GM08714 (cell line): ENCODE results near the gene FITM1.

ENCODE experiments used
- H3K4me3 ChIP-seq: fragments of 200-500 bp; sonication (Bioruptor generic); 2 replicates; pipeline ENCODE4 v1.5.1; 2014; ENCODE audit warnings: mild to moderate bottlenecking, low read length, inconsistent platforms
- ZNF274 ChIP-seq: IDR thresholded peaks from 2 replicates; pipeline ENCODE4 v1.6.1; 2012; ENCODE audit warnings: mild to moderate bottlenecking, low read depth, low read length

The FITM1 gene

DNA sequence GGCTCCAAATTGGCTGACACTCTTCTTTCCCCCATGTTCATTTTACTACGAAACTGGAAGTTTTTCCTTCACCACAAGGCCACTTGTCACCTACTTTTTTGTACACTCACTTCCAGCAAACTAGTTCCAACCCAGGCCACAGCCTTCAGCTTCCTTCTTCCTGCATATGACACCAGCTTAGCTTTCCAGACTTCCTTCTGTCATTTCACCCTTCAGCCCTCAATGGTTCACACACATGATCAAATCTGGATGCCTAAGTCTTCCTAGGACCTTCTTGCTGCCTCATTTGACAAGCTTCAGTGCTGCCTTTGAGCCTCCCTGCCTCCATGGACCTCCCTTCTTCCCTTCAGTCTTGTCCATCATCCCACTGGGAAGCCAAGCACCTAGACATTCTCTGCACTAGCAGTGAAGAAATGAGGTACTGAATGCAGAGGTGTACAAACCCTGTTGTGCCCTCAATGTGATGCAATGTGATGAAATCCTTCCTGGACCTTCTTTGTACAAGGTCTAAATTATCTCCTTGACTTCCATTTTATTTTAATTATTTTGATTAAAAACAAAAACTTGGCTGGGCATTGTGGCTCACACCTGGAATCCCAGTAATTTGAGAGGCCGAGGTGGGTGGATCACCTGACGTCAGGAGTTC is 37.1 kb downstream of the FITM1 start:
- TF ChIP-seq ZNF274 = no peak
- H3K4me3 ChIP-seq = no peak overlapping the region

DNA sequence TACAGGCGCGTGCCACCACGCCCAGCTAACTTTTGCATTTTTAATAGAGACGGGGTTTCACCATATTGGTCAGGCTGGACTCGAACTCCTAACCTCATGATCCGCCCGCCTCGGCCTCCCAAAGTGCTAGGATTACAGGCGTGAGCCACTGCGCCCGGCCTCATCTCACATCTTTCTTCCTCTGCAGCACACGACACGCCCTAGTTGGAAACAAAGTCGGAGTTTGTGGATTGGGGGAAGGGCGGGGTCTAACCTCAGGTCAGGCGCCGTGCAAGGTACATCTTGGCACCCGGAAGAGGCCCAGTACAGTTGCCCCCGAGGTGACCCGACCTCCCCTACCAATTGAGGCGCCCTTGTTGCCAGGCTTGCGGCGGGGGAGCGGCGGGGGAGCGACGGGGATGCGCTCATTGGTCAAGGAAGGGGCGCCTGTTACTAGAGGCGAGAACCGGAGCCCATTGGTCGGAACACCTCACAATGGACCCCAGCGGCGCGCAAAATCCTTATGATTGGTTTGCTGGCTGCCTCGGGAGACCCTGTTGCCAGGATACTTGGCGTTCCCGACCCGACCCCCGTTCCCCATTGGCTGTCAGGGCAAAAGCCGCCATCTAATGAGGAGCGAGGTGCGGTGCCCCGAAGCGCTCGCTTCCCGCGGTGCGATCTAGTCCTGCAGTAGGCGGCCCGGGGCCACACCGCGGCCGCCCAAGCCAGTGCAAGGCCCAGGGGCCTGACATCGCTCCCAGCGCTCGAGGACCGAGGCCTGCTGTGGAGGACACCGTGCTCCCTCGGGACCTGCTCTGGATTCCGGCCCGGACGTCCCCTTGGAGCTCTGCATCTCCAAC is 41.2 kb downstream of the FITM1 start, which contains the start of gene REC8:
REC8 (plus strand) TSS at position 659 of the 839 bp plus-strand sequence. CDS start 473 bp downstream, outside the sequence.
- TF ChIP-seq ZNF274 = no peak

DNA sequence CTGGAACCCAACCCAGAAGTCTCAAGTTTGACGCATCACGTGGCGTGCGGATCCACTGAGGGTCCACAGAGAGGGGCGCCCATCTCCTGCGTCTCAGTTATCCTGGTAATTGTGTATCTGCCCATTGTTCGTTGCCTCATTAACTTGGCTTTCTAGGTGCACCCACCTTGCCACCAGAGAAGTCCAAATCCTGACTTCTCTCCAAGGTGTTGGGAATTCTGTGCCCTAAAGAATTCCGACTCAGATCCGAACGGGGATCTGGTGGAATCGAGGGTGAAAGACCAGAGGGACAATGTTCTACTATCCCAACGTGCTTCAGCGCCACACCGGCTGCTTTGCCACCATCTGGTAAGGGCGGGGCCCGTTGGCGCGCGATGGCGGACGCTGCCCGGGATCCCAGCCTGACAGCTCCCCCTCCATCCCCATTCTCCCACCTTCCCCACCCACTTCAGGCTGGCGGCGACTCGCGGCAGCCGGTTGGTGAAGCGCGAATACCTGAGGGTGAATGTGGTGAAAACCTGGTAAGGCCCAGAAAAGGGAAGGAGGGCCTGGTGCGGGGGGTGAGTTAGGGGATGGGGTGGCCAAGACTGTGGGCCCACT is 41.9 kb downstream of the FITM1 start:
- H3K4me3 ChIP-seq = peak overlapping the region; percentile 65; the same call in 1 of the 2 replicates
- TF ChIP-seq ZNF274 = no peak

More for the DNA sequence above, 41.2 kb downstream of the FITM1 start, which contains the start of gene REC8:
- H3K4me3 ChIP-seq = peak within 1 kb of the TSS; percentile 65; the same call in 1 of the 2 replicates

DNA sequence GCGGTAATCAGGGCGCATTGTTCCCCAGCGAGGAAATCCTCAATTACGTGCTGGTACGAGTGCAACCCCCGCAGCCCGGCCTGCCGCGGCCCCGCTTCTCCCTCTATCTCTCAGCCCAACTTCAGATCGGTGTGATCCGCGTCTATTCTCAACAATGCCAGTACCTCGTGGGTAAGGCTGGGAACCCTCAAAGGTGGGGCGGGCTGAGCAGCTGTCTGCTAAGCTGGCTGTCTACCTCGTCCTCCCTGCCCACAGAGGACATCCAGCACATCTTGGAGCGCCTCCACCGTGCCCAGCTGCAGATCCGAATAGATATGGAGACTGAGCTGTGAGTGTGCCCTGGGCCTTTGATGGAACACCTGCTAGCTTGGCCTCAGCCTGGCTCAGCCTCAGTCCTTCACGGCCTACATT is 42.4 kb downstream of the FITM1 start:
- peak overlapping the region; percentile 65; the same call in 1 of the 2 replicates for H3K4me3 ChIP-seq
- TF ChIP-seq ZNF274 = no peak

DNA sequence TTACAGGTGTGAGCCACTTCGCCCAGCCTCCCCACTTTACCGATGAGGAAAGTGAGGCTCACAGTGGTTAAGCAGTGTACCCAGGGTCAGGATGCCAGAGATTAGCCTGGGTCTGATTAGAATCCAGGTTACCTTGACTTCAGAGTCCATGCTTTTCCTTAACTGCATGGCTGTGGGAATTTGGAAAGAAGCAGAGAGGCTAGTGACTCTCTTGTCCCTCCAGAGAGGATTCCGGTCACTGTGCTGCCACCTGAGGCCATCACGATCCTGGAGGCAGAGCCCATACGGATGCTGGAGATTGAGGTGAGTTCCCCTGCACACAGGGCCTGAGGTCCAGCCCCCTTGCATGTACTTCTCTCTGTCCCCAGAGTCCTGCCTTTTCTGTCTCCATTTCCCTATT is 46.1 kb downstream of the FITM1 start:
- H3K4me3 ChIP-seq = no peak overlapping the region
- no peak for TF ChIP-seq ZNF274

DNA sequence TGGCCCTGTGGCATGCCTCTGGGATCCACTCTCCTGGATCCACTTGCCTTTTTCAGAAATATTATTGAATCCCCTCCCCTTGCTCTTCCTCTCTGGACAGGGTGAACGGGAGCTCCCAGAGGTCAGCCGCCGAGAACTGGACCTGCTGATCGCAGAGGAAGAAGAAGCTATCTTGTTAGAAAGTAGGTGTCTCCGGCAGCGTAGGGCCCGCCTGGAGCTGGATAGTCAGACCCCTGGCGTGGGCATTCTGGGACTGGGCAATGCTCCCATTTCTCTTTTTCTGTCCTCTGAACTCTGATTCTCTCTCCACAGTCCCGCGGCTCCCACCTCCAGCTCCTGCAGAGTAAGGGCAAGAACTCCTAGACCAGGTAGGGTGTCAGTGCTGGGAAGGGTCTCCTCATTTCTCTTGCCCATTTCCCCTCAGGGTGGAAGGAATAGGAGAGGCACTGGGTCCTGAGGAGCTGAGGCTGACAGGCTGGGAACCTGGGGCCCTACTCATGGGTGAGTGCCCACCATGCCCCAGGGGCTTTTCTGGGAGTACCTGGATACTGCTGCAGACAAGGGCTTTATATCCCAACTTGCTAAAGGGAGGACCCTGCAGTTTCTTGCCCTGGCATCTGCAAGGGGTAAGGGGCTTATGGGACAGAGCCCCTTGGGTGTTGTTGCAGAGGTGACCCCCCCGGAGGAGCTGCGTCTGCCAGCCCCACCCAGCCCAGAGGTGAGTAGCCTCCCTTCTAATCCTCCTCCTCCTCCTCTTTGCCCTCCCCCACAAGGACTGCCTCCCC is 46.8 kb downstream of the FITM1 start:
- no peak for TF ChIP-seq ZNF274
- no peak overlapping the region for H3K4me3 ChIP-seq

DNA sequence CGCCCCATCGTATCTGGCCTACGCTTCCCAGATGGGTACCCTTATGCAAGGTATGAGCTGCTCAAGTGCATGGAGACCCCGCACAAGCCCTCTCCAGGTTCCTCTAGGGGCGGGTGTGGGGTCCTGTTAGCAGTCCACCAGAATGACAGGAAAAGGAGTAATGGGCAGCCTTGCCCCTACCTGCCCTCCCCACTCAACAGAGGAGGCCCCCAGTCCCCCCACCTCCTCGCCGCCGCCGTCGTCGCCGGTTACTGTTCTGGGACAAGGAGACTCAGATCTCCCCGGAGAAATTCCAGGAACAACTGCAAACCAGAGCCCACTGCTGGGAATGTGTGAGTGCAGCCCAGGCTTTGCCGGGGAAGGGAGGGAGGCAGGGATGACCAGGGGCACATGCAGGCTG is 47.4 kb downstream of the FITM1 start:
- H3K4me3 ChIP-seq = no peak overlapping the region
- no peak for TF ChIP-seq ZNF274

DNA sequence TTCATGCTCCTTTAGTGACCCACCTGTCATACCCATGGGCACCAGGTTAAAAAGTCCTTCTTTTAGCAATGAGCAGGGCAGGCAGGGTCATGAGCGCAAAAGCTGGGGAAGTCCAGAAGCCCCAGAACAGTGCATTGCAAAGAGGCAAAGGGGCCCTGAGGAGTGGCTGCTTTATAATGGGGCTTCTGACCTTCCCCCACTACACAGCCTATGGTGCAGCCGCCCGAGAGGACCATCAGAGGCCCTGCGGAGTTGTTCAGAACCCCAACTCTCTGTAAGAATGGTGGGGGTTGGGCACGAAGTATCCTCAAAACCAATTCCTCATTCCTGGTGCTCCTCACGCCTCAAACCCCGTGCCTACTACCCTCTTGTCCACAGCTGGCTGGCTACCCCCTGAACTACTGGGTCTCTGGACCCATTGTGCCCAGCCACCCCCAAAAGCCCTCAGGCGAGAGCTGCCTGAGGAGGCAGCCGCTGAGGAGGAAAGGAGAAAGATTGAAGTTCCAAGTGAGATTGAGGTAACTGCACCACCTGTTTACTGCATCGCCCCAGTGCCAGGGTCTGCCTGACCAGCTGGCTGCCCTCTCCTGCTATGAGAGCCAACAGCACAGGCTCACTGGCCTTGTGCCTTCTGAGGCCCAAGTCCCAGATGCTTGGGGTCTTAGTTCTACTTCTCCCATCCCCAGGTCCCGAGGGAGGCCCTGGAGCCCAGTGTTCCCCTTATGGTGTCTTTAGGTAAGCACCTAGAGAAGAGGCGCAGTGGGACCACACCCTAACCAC is 48.1 kb downstream of the FITM1 start:
- H3K4me3 ChIP-seq = no peak overlapping the region

DNA sequence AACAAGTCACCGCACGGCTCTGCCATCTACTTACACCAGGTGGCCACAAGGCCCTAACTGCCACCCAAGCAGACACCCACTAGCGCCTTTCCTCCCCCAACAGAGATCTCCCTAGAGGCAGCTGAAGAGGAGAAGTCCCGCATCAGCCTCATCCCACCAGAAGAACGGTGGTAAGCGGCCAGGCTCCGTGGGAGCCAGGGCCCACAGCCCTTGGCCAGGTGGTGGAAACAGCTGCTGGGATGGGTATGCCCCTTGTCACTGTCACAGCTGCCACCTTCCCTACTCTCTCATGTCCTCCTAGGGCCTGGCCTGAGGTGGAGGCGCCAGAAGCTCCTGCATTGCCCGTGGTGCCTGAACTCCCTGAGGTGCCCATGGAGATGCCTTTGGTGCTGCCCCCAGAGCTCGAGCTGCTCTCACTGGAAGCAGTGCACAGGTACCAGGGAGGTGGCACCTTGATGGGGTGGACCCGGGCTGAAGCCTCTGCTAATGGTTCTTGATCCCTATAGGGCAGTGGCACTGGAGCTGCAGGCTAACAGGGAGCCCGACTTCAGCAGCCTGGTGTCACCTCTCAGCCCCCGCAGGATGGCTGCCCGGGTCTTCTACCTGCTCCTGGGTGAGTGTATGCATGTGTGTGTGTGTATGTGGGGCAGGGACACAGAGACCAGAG is 49.0 kb downstream of the FITM1 start:
- H3K4me3 ChIP-seq = no peak overlapping the region
- TF ChIP-seq ZNF274 = no peak

More for the DNA sequence above, 48.1 kb downstream of the FITM1 start:
- TF ChIP-seq ZNF274 = no peak

DNA sequence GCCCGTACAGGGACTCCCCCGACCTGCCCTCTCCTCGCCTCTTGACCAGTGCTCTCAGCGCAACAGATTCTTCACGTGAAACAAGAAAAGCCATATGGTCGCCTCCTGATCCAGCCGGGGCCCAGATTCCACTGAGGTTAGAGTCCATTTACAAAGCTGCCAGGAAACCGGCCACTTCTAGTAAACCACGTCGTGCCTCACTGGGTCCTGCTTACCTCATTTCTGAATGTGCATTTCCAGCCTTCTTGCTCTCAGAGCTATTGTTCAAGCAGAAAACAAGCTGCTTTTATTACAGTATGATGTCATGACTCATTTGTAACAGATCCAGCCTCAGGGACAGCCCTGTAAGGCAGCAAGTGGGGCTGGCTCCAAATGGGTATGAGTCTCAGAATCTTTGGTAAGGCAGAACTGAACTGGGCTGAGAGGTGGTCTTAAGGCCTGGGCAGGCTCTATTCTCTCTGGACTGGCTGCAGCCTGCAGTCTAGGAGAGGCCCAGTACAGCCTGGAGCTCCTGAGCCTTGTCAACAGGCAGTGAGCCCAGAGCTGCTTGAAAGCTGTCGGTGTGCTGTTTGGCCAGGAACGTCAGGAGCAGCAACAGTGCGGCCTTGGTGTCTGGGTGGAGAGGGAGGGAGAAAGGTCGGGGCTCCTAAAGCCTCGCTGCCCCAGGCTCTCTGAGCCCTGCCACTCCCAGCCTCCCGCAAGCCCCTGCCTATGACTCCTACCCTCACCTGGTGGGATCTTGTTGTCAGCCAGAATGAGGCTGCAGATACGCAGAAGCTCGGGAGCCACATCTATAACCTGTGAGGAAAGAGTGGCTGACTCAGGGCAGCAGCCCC is 49.7 kb downstream of the FITM1 start:
- H3K4me3 ChIP-seq = no peak overlapping the region
- no peak for TF ChIP-seq ZNF274

DNA sequence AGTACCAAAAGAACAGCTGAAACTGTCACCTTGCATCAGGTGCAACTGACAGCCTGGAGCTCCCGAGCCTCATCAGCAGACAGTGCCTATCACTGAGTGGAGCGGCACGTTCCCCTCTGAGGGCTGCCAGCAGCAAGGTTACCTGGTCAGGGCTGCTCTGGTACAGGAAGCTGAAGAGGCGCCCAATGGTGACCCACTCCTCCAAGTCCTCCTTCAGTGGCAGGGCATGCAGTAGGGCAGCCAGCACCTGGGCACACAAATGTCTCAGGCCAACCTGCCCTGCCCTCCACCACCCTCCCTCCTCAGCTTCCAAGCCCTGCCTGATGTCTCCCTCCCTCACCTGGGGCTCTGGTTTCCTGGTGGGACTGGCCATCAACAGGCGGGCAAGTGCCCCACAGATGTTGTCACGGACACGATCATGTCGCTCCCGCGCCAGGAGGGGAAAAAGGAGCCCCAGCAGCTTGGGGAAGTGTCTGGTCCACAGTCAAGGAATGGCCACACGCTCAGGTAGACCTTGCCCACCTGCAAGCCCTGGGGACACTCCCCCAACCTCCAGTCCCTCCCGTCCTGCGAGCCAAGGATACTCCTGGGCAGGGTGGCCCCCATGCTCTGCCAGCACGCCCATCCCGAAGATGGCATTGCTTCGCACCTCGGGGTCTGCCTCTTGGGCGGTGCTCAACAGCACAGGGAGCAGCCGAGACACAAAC is 51.1 kb downstream of the FITM1 start:
- TF ChIP-seq ZNF274 = no peak
- no peak overlapping the region for H3K4me3 ChIP-seq
